K562 (cell line): Measurements from ENCODE around the gene NEUROD4. TPM values are rescaled to one million over a fixed set of nuclear protein-coding genes. Genes with fewer than 3 reads are reported as not detected.
A peak's percentile ranks its signal among the peaks of the same experiment; 100 is the strongest.

Source experiments
- MAFK ChIP-seq: IDR thresholded peaks from 2 replicates; pipeline ENCODE4 v1.6.1; 2011; ENCODE audit warnings: low read length, improper control_type of control experiment
- ZC3H11A ChIP-seq: IDR thresholded peaks from 2 replicates; pipeline ENCODE4 v1.6.1; 2012; ENCODE audit warnings: low read depth, low read length, improper control_type of control experiment
- ZFX ChIP-seq: sonication (generic); formaldehyde crosslinking; IDR thresholded peaks from 2 replicates; pipeline ENCODE4 v1.8.0; 2022; ENCODE audit warnings: mild to moderate bottlenecking, missing genetic modification reagents, moderate library complexity
- polyA plus RNA-seq, 8 experiments: library from polyadenylated mRNA; depleted of rRNA in 4 of 8; stranded (reverse) in 5 of 8; unstranded in 3 of 8; fragments of >200 nt; fragmentation: Nextera tagmentation in 2 of 8; fragmentation: Illumina TruSeq in 1 of 8; extraction: Ambion mirVana in 2 of 8; extraction: Trizol in 1 of 8; gene quantifications; 2 replicates each; pipeline versions ENCODE4 v1.2.1 to v1.2.3, GENCODE V29; 2011 to 2014; ENCODE audit warnings: inconsistent platforms in 1 of 8, missing spikeins in 1 of 8
- total RNA-seq, 7 experiments: library from RNA; depleted of rRNA in 6 of 7; stranded (reverse); fragments of >200 nt in 6 of 7; fragmentation: Illumina TruSeq in 2 of 7; extraction: Trizol in 2 of 7; gene quantifications; 2 replicates each; pipeline versions ENCODE4 v1.2.1 to v1.2.3, GENCODE V29; 2011 to 2021; ENCODE audit warnings: low replicate concordance in 1 of 7
- TF ChIP-seq, protein P1 (sequence below), 2 experiments: fragments of 450-650 bp in 1 of 2; sonication (generic) in 1 of 2; formaldehyde crosslinking in 1 of 2; IDR thresholded peaks; 2 replicates each; pipeline versions ENCODE4 v1.7.1 to v1.9.0; 2016 to 2022; ENCODE audit warnings: inconsistent platforms in 1 of 2, mild to moderate bottlenecking in 1 of 2, missing genetic modification reagents in 1 of 2
- TF ChIP-seq, protein P2 (sequence below): fragments of 450-650 bp; IDR thresholded peaks from 2 replicates; pipeline ENCODE4 v1.6.1; 2016; ENCODE audit warnings: mild to moderate bottlenecking, moderate library complexity

NEUROD4 gene
- total and polyA plus RNA-seq, 9 of the 15 experiments (the other 6 are each of a cell fraction or from before 2014, with no cell fraction given): not detected

DNA sequence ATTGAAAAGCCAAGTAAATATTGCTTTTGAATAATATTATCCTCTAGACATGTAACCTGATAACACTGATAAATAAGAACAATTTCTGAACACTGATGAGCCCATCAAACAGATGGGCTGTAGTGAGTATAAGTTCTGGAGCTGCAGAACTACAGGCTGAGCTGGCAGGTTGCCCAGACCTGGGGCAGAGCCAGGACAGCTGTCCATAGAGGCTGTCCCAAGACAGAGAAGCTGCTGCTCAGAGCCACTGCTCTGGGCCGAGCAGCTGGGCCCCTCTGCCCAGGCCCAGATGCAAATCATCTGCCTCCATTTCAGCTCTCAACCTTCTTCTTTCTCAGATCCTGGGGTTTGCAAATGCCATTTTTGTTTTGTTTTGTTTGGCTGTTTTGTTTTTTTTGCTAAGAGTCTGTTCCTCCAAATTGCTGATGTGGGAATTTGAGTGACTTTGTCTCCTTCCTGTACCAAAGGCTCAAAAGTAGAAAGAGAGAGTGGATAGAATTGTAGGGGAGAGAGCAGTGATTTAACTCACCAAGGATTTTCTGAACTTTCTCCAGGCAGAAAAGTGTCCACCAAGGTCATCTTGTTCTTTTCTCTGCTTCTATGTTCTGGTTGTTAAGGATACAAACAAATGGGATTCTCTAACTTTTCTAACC lies 31.2 kb upstream of the NEUROD4 start (continued):
- TF ChIP-seq, protein P1, sequence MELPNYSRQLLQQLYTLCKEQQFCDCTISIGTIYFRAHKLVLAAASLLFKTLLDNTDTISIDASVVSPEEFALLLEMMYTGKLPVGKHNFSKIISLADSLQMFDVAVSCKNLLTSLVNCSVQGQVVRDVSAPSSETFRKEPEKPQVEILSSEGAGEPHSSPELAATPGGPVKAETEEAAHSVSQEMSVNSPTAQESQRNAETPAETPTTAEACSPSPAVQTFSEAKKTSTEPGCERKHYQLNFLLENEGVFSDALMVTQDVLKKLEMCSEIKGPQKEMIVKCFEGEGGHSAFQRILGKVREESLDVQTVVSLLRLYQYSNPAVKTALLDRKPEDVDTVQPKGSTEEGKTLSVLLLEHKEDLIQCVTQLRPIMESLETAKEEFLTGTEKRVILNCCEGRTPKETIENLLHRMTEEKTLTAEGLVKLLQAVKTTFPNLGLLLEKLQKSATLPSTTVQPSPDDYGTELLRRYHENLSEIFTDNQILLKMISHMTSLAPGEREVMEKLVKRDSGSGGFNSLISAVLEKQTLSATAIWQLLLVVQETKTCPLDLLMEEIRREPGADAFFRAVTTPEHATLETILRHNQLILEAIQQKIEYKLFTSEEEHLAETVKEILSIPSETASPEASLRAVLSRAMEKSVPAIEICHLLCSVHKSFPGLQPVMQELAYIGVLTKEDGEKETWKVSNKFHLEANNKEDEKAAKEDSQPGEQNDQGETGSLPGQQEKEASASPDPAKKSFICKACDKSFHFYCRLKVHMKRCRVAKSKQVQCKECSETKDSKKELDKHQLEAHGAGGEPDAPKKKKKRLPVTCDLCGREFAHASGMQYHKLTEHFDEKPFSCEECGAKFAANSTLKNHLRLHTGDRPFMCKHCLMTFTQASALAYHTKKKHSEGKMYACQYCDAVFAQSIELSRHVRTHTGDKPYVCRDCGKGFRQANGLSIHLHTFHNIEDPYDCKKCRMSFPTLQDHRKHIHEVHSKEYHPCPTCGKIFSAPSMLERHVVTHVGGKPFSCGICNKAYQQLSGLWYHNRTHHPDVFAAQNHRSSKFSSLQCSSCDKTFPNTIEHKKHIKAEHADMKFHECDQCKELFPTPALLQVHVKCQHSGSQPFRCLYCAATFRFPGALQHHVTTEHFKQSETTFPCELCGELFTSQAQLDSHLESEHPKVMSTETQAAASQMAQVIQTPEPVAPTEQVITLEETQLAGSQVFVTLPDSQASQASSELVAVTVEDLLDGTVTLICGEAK (IDR thresholded peaks at IDR 0.05): no peak
- TF ChIP-seq, protein P1 (CRISPR knock-in tag; IDR thresholded peaks at IDR 0.05): no peak
- TF ChIP-seq MAFK (peak; percentile 16; the same call in 1 of the 2 replicates), ZFX (CRISPR knock-in tag) (peak; percentile 31; the same call in 1 of the 2 replicates), ZC3H11A (no peak)
- TF ChIP-seq, protein P2, sequence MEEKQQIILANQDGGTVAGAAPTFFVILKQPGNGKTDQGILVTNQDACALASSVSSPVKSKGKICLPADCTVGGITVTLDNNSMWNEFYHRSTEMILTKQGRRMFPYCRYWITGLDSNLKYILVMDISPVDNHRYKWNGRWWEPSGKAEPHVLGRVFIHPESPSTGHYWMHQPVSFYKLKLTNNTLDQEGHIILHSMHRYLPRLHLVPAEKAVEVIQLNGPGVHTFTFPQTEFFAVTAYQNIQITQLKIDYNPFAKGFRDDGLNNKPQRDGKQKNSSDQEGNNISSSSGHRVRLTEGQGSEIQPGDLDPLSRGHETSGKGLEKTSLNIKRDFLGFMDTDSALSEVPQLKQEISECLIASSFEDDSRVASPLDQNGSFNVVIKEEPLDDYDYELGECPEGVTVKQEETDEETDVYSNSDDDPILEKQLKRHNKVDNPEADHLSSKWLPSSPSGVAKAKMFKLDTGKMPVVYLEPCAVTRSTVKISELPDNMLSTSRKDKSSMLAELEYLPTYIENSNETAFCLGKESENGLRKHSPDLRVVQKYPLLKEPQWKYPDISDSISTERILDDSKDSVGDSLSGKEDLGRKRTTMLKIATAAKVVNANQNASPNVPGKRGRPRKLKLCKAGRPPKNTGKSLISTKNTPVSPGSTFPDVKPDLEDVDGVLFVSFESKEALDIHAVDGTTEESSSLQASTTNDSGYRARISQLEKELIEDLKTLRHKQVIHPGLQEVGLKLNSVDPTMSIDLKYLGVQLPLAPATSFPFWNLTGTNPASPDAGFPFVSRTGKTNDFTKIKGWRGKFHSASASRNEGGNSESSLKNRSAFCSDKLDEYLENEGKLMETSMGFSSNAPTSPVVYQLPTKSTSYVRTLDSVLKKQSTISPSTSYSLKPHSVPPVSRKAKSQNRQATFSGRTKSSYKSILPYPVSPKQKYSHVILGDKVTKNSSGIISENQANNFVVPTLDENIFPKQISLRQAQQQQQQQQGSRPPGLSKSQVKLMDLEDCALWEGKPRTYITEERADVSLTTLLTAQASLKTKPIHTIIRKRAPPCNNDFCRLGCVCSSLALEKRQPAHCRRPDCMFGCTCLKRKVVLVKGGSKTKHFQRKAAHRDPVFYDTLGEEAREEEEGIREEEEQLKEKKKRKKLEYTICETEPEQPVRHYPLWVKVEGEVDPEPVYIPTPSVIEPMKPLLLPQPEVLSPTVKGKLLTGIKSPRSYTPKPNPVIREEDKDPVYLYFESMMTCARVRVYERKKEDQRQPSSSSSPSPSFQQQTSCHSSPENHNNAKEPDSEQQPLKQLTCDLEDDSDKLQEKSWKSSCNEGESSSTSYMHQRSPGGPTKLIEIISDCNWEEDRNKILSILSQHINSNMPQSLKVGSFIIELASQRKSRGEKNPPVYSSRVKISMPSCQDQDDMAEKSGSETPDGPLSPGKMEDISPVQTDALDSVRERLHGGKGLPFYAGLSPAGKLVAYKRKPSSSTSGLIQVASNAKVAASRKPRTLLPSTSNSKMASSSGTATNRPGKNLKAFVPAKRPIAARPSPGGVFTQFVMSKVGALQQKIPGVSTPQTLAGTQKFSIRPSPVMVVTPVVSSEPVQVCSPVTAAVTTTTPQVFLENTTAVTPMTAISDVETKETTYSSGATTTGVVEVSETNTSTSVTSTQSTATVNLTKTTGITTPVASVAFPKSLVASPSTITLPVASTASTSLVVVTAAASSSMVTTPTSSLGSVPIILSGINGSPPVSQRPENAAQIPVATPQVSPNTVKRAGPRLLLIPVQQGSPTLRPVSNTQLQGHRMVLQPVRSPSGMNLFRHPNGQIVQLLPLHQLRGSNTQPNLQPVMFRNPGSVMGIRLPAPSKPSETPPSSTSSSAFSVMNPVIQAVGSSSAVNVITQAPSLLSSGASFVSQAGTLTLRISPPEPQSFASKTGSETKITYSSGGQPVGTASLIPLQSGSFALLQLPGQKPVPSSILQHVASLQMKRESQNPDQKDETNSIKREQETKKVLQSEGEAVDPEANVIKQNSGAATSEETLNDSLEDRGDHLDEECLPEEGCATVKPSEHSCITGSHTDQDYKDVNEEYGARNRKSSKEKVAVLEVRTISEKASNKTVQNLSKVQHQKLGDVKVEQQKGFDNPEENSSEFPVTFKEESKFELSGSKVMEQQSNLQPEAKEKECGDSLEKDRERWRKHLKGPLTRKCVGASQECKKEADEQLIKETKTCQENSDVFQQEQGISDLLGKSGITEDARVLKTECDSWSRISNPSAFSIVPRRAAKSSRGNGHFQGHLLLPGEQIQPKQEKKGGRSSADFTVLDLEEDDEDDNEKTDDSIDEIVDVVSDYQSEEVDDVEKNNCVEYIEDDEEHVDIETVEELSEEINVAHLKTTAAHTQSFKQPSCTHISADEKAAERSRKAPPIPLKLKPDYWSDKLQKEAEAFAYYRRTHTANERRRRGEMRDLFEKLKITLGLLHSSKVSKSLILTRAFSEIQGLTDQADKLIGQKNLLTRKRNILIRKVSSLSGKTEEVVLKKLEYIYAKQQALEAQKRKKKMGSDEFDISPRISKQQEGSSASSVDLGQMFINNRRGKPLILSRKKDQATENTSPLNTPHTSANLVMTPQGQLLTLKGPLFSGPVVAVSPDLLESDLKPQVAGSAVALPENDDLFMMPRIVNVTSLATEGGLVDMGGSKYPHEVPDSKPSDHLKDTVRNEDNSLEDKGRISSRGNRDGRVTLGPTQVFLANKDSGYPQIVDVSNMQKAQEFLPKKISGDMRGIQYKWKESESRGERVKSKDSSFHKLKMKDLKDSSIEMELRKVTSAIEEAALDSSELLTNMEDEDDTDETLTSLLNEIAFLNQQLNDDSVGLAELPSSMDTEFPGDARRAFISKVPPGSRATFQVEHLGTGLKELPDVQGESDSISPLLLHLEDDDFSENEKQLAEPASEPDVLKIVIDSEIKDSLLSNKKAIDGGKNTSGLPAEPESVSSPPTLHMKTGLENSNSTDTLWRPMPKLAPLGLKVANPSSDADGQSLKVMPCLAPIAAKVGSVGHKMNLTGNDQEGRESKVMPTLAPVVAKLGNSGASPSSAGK: no peak
